Breast epithelium (tissue), 4 donors: ENCODE results near the gene ABCF3. TPM values are rescaled to one million over a fixed set of nuclear protein-coding genes. Genes with fewer than 3 reads are reported as not detected.

ENCODE experiments used
- DNase-seq, 2 donors: peaks; one replicate each; pipeline ENCODE4 v3.0.0-alpha.2; 2019; ENCODE audit warnings: low spot score in 2 of 2
- H3K27ac ChIP-seq, 2 donors: fragments of 200-600 bp; sonication (generic) in 1 of 2; one replicate each; pipeline ENCODE4 v1.5.1; 2016 to 2019; ENCODE audit warnings: mild to moderate bottlenecking in 1 of 2
- H3K27me3 ChIP-seq, 2 donors: fragments of 200-600 bp; sonication (generic) in 1 of 2; one replicate each; pipeline versions ENCODE4 v1.5.1 to v1.6.0; 2017 to 2019; ENCODE audit warnings: control low read depth in 1 of 2, mild to moderate bottlenecking in 1 of 2
- H3K36me3 ChIP-seq: fragments of 200-600 bp; one replicate; pipeline ENCODE4 v1.5.1; 2019
- H3K4me1 ChIP-seq, 2 donors: fragments of 200-600 bp; sonication (generic); one replicate each; pipeline ENCODE4 v1.5.1; 2016 to 2019; ENCODE audit warnings: control low read depth in 1 of 2
- H3K4me3 ChIP-seq, 3 donors: fragments of 200-600 bp; sonication (generic); 1 replicate in 2 of 3; 2 replicates in 1 of 3; pipeline ENCODE4 v1.5.1; 2016 to 2019; ENCODE audit warnings: mild to moderate bottlenecking in 3 of 3, moderate library complexity in 2 of 3
- H3K9me3 ChIP-seq, 2 donors: fragments of 200-600 bp; sonication (generic) in 1 of 2; one replicate each; pipeline ENCODE4 v1.5.1; 2016 to 2019; ENCODE audit warnings: control low read depth in 1 of 2
- POLR2A ChIP-seq: fragments of 450-650 bp; IDR thresholded peaks from one replicate; pipeline ENCODE4 v1.6.1; 2016; ENCODE audit warnings: antibody characterized with exemption, mild to moderate bottlenecking, moderate library complexity
- POLR2AphosphoS5 ChIP-seq, 3 donors: sonication (generic); formaldehyde crosslinking; IDR thresholded peaks; one replicate each; pipeline ENCODE4 v1.6.1; 2017; ENCODE audit warnings: antibody characterized with exemption in 3 of 3
- intact Hi-C: fragments of 100-400 bp; cut with DNase I; formaldehyde crosslinking; loops from one replicate; pipeline ENCODE4 v1.15.1; 2023; ENCODE audit warnings: low total_unique reads
- total RNA-seq, 3 donors: library from RNA; depleted of rRNA; stranded (reverse); fragments of >200 nt; gene quantifications; one replicate each; pipeline ENCODE4 v1.1.0, GENCODE V29; 2016
- TF ChIP-seq, protein P1 (sequence below), 3 donors: fragments of 450-650 bp; IDR thresholded peaks; one replicate each; pipeline ENCODE4 v1.5.1; 2016 to 2017; ENCODE audit warnings: antibody characterized with exemption in 3 of 3, mild to moderate bottlenecking in 3 of 3, moderate library complexity in 3 of 3

ABCF3 gene
- total RNA-seq, 3 donors from 2014 or later = 59.4 to 77.4 (median 71.8) TPM

- peaks cover 9% of the 10 kb centered on the region for H3K36me3 ChIP-seq
- H3K27ac ChIP-seq = no peak overlapping the region
- H3K4me1 ChIP-seq = no peaks in the 10 kb centered on the region
- no peak overlapping the region for H3K4me3 ChIP-seq
- DNase-seq = no peak
- TF ChIP-seq POLR2AphosphoS5 (IDR thresholded peaks at IDR 0.05) = no peak
- H3K9me3 ChIP-seq = no peaks in the 10 kb centered on the region
- intact Hi-C loops = no loop called here
- H3K27me3 ChIP-seq = no peaks in the 10 kb centered on the region
These were observed 8.1 kb downstream of the ABCF3 start for GRCh38 chr3:184193991-184194539.

DNA sequence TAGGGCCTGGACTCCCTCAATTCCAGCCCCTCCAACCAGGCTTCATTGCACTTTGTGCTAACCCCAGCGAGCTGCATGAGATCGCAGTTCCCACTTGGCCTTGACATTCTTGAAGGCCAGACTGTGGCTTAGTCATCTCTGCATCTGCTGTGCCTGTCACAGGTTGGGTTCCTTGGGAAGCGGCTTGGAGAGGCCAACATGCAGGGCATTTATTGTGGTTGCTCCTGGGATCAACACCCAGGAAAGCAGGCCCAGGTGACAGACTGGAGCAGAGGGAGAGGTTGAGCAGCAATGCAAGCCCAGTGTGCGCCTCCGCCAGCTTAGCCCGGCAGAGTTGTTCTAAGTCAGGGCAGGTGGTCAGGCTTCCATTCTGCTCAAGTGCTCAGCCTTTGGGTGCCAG lies 10.5 kb downstream of the ABCF3 start:
- H3K36me3 ChIP-seq = peaks cover 9% of the 10 kb centered on the region
- TF ChIP-seq, protein P1, sequence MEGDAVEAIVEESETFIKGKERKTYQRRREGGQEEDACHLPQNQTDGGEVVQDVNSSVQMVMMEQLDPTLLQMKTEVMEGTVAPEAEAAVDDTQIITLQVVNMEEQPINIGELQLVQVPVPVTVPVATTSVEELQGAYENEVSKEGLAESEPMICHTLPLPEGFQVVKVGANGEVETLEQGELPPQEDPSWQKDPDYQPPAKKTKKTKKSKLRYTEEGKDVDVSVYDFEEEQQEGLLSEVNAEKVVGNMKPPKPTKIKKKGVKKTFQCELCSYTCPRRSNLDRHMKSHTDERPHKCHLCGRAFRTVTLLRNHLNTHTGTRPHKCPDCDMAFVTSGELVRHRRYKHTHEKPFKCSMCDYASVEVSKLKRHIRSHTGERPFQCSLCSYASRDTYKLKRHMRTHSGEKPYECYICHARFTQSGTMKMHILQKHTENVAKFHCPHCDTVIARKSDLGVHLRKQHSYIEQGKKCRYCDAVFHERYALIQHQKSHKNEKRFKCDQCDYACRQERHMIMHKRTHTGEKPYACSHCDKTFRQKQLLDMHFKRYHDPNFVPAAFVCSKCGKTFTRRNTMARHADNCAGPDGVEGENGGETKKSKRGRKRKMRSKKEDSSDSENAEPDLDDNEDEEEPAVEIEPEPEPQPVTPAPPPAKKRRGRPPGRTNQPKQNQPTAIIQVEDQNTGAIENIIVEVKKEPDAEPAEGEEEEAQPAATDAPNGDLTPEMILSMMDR (IDR thresholded peaks at IDR 0.05) = no peak
- no peak for TF ChIP-seq POLR2A
- no peak for TF ChIP-seq POLR2AphosphoS5 (IDR thresholded peaks at IDR 0.05)
- no peak for DNase-seq
- H3K4me1 ChIP-seq = no peaks in the 10 kb centered on the region
- no peak overlapping the region for H3K27ac ChIP-seq
- intact Hi-C loops = no loop called here
- no peaks in the 10 kb centered on the region for H3K9me3 ChIP-seq
- no peak overlapping the region for H3K4me3 ChIP-seq
- no peaks in the 10 kb centered on the region for H3K27me3 ChIP-seq

DNA sequence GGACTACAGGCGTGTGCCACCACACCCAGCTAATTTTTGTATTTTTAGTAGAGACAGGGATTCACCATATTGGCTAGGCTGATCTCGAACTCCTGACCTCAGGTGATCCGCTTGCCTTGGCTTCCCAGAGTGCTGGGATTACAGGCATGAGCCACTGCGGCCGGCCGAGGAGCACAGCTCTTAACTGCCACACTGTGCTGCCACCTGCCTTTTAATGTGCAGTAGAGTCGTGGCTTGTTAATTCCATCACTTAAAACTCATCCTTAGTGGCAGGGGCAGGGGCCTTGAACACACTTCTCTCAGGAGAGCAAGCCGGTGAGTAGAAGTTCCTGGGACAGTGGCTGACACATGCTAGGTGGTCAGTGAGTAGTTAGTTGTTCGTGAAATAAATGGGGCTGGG lies 12.5 kb downstream of the ABCF3 start:
- DNase-seq = no peak
- Histone ChIP-seq H3K4me1 (no peaks in the 10 kb centered on the region), H3K27ac (no peak overlapping the region), H3K9me3 (no peaks in the 10 kb centered on the region), H3K27me3 (no peaks in the 10 kb centered on the region), H3K36me3 (peaks cover 8% of the 10 kb centered on the region), H3K4me3 (no peak overlapping the region)
- TF ChIP-seq POLR2A = no peak
- no peak for TF ChIP-seq POLR2AphosphoS5 (IDR thresholded peaks at IDR 0.05)
- intact Hi-C loops = no loop called here

GRCh38 chr3:184200825-184201224 lies 14.8 kb downstream of the ABCF3 start:
- Histone ChIP-seq H3K4me3 (no peak overlapping the region), H3K4me1 (no peaks in the 10 kb centered on the region), H3K27me3 (no peaks in the 10 kb centered on the region), H3K36me3 (no peaks in the 10 kb centered on the region), H3K27ac (no peak overlapping the region), H3K9me3 (no peaks in the 10 kb centered on the region)
- TF ChIP-seq POLR2A (no peak), POLR2AphosphoS5 (IDR thresholded peaks at IDR 0.05) (no peak)
- TF ChIP-seq, protein P1 (IDR thresholded peaks at IDR 0.05) = no peak
- intact Hi-C loops = no loop called here
- no peak for DNase-seq

DNA sequence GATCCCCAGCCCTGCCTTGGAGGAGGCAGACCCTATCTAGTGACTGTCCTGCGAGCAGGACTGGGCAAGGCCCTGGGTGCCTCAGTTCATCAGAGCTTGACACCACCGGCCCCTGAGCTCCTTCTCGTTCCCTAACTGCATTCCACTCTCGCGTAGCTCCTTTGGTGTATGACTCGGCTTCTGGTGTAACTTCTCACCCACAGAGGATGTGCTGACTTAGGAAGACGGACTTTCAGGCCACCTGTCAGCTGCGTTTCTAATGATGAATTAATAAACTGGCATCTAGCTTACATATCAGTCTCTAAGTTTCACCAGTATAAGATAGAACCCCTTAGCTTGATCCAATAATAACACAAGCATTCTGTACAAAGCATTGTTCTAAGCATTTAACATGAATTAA lies 17.5 kb downstream of the ABCF3 start:
- Histone ChIP-seq H3K4me3 (no peak overlapping the region), H3K36me3 (no peaks in the 10 kb centered on the region), H3K27me3 (peaks cover 5 to 6% of the 10 kb centered on the region in 2 donors), H3K27ac (no peak overlapping the region), H3K9me3 (no peaks in the 10 kb centered on the region), H3K4me1 (no peaks in the 10 kb centered on the region)
- intact Hi-C loops = no loop called here
- DNase-seq = no peak
- no peak for TF ChIP-seq POLR2AphosphoS5 (IDR thresholded peaks at IDR 0.05)
- TF ChIP-seq, protein P1 (IDR thresholded peaks at IDR 0.05) = no peak
- TF ChIP-seq POLR2A = no peak

GRCh38 chr3:184209146-184209923 lies 23.3 kb downstream of the ABCF3 start:
- Histone ChIP-seq H3K36me3 (no peaks in the 10 kb centered on the region), H3K27ac (no peak overlapping the region), H3K9me3 (no peaks in the 10 kb centered on the region), H3K27me3 (peaks cover 5 to 6% of the 10 kb centered on the region in 2 donors), H3K4me1 (no peaks in the 10 kb centered on the region), H3K4me3 (no peak overlapping the region)
- DNase-seq = no peak
- intact Hi-C loops = no loop called here
- TF ChIP-seq, protein P1 (IDR thresholded peaks at IDR 0.05) = no peak
- TF ChIP-seq POLR2AphosphoS5 (IDR thresholded peaks at IDR 0.05) (no peak), POLR2A (no peak)
